CD14-positive monocyte (primary cell): ENCODE results near the gene DGKI. TPM values are rescaled to one million over a fixed set of nuclear protein-coding genes. Genes with fewer than 3 reads are reported as not detected.

Source experiments
- DNase-seq, 3 donors: peaks; one replicate each; pipeline ENCODE4 v3.0.0-alpha.2; 2011 to 2022
- H2AFZ ChIP-seq: 2 replicates; pipeline ENCODE4 v1.6.0; 2012; ENCODE audit warnings: mild to moderate bottlenecking, low read depth, low read length, inconsistent platforms; ENCODE audit not compliant: insufficient read depth, poor library complexity, severe bottlenecking
- H3K27ac ChIP-seq, 2 donors: 1 replicate in 1 of 2; 2 replicates in 1 of 2; pipeline ENCODE4 v1.5.1; 2012 to 2013; ENCODE audit warnings: low read length in 2 of 2, control low read depth in 1 of 2, inconsistent platforms in 1 of 2, low read depth in 1 of 2, mild to moderate bottlenecking in 1 of 2
- H3K27me3 ChIP-seq, 2 donors: one replicate each; pipeline versions ENCODE4 v1.6.0 to v1.6.1; 2011 to 2013; ENCODE audit warnings: low read length in 2 of 2; ENCODE audit not compliant: control insufficient read depth in 2 of 2, insufficient read depth in 2 of 2
- H3K36me3 ChIP-seq, 2 donors: replicated peaks in 1 of 2; 1 replicate in 1 of 2; 2 replicates in 1 of 2; pipeline versions ENCODE4 v1.5.1 to v1.6.1; 2012 to 2013; ENCODE audit warnings: low read length in 2 of 2, control low read depth in 1 of 2, inconsistent platforms in 1 of 2, mild to moderate bottlenecking in 1 of 2; ENCODE audit not compliant: insufficient read depth in 2 of 2, control insufficient read depth in 1 of 2
- H3K4me1 ChIP-seq, 2 donors: 1 replicate in 1 of 2; 2 replicates in 1 of 2; pipeline versions ENCODE4 v1.5.1 to v1.6.1; 2012 to 2013; ENCODE audit warnings: low read length in 2 of 2, control low read depth in 1 of 2, inconsistent platforms in 1 of 2, mild to moderate bottlenecking in 1 of 2, moderate library complexity in 1 of 2; ENCODE audit not compliant: insufficient read depth in 2 of 2, control insufficient read depth in 1 of 2
- H3K4me2 ChIP-seq: replicated peaks from 2 replicates; pipeline ENCODE3; 2012; ENCODE audit warnings: low read length, moderate library complexity, mild to moderate bottlenecking; ENCODE audit not compliant: poor library complexity, severe bottlenecking; ENCODE audit errors: extremely low read depth
- H3K4me3 ChIP-seq, 3 experiments: fragments of 200-600 bp in 1 of 3; sonication (generic) in 1 of 3; replicated peaks in 1 of 3; 1 replicate in 2 of 3; 2 replicates in 1 of 3; pipeline ENCODE4 v1.5.1; 2011 to 2013; ENCODE audit warnings: low read length in 3 of 3, mild to moderate bottlenecking in 3 of 3, control low read depth in 2 of 3, low read depth in 2 of 3, inconsistent platforms in 1 of 3, moderate library complexity in 1 of 3
- H3K79me2 ChIP-seq: 2 replicates; pipeline ENCODE4 v1.6.0; 2012; ENCODE audit warnings: mild to moderate bottlenecking, control low read depth, inconsistent platforms, low read length, moderate library complexity; ENCODE audit not compliant: insufficient read depth
- H3K9ac ChIP-seq: 2 replicates; pipeline ENCODE4 v1.6.0; 2017; ENCODE audit warnings: low read length, mild to moderate bottlenecking; ENCODE audit not compliant: insufficient read depth, poor library complexity, severe bottlenecking
- H3K9me3 ChIP-seq, 2 donors: replicated peaks in 1 of 2; 1 replicate in 1 of 2; 2 replicates in 1 of 2; pipeline versions ENCODE4 v1.5.1 to v1.6.1; 2012 to 2013; ENCODE audit warnings: low read length in 2 of 2, control low read depth in 1 of 2; ENCODE audit not compliant: control insufficient read depth in 1 of 2, insufficient read depth in 1 of 2
- H4K20me1 ChIP-seq: 2 replicates; pipeline ENCODE4 v1.6.0; 2012; ENCODE audit warnings: mild to moderate bottlenecking, low read length, control low read depth, moderate library complexity; ENCODE audit not compliant: insufficient read depth
- H3K27ac Mint-ChIP-seq, 7 donors: one replicate each; pipeline ENCODE4 v1.8.0; 2020; ENCODE audit warnings: mild to moderate bottlenecking in 7 of 7, mixed read lengths in 7 of 7, moderate library complexity in 6 of 7, inconsistent platforms in 2 of 7
- H3K27me3 Mint-ChIP-seq, 3 donors: one replicate each; pipeline ENCODE4 v1.8.0; 2021 to 2022; ENCODE audit warnings: low read depth in 3 of 3, mild to moderate bottlenecking in 3 of 3, mixed read lengths in 3 of 3, moderate library complexity in 3 of 3, inconsistent platforms in 1 of 3
- H3K36me3 Mint-ChIP-seq, 2 donors: one replicate each; pipeline ENCODE4 v1.8.0; 2020; ENCODE audit warnings: mixed read lengths in 2 of 2, inconsistent platforms in 1 of 2, mild to moderate bottlenecking in 1 of 2
- H3K4me1 Mint-ChIP-seq: one replicate; pipeline ENCODE4 v1.8.0; 2020; ENCODE audit warnings: mild to moderate bottlenecking, mixed read lengths
- H3K4me3 Mint-ChIP-seq, 2 donors: one replicate each; pipeline ENCODE4 v1.8.0; 2020; ENCODE audit warnings: mild to moderate bottlenecking in 2 of 2, mixed read lengths in 2 of 2, moderate library complexity in 1 of 2
- H3K9me3 Mint-ChIP-seq, 7 donors: one replicate each; pipeline ENCODE4 v1.8.0; 2020 to 2022; ENCODE audit warnings: mixed read lengths in 7 of 7, mild to moderate bottlenecking in 6 of 7, moderate library complexity in 6 of 7, inconsistent platforms in 2 of 7
- CTCF ChIP-seq: fragments of 200-600 bp; IDR thresholded peaks from one replicate; pipeline ENCODE4 v1.8.0; 2022; ENCODE audit warnings: antibody characterized with exemption, mild to moderate bottlenecking
- WGBS: methylation state at CpG from one replicate; pipeline ENCODE4 v1.1.5; 2013; ENCODE audit warnings: missing lambda C conversion rate; ENCODE audit not compliant: insufficient coverage; 5-methylcytosine and 5-hydroxymethylcytosine counted together
- intact Hi-C, 2 donors: fragments of 100-400 bp; cut with micrococcal nuclease; formaldehyde crosslinking; loops; one replicate each; pipeline versions ENCODE4 v1.15.0 to v1.15.1; 2023
- polyA plus RNA-seq, 3 donors: library from polyadenylated mRNA; depleted of rRNA in 1 of 3; unstranded in 2 of 3; stranded (reverse) in 1 of 3; fragments of 300-500 nt in 2 of 3; fragments of >200 nt in 1 of 3; fragmentation: Illumina TruSeq in 2 of 3; gene quantifications; 1 replicate in 2 of 3; 2 replicates in 1 of 3; pipeline ENCODE4 v1.2.3, GENCODE V29; 2012 to 2021

Gene DGKI
- polyA plus RNA-seq, 3 donors: not detected

GRCh38 chr7:137768366-137768765 is 78.4 kb downstream of the DGKI start:
- intact Hi-C loops: no loop called here
- H3K4me1 ChIP-seq: no peaks in the 10 kb centered on the region
- H3K27me3 ChIP-seq: no peaks in the 10 kb centered on the region
- no peaks in the 10 kb centered on the region for H3K79me2 ChIP-seq
- H2AFZ ChIP-seq: no peak overlapping the region
- Mint-ChIP-seq H3K27ac (peak overlapping the region in 1 of 7 donors; percentile 46), H3K27me3 (peaks cover 1 to 5% (median 2%) of the 10 kb centered on the region in 3 donors), H3K4me3 (no peak overlapping the region), H3K9me3 (peaks cover 0 to 3% (median 0%) of the 10 kb centered on the region in 7 donors), H3K36me3 (no peaks in the 10 kb centered on the region), H3K4me1 (no peaks in the 10 kb centered on the region)
- no peak for TF ChIP-seq CTCF
- no peak for DNase-seq
- no peaks in the 10 kb centered on the region for H4K20me1 ChIP-seq
- no peak overlapping the region for H3K9ac ChIP-seq
- WGBS: 90% methylated on average over 2 of the region's 6 CpGs
- no peaks in the 10 kb centered on the region for H3K9me3 ChIP-seq
- no peak overlapping the region for H3K4me3 ChIP-seq
- no peak overlapping the region for H3K4me2 ChIP-seq
- H3K36me3 ChIP-seq: no peaks in the 10 kb centered on the region
- no peak overlapping the region for H3K27ac ChIP-seq

- Histone ChIP-seq H3K9me3 (no peaks in the 10 kb centered on the region), H3K36me3 (no peaks in the 10 kb centered on the region), H3K27me3 (no peaks in the 10 kb centered on the region), H3K9ac (no peak overlapping the region), H2AFZ (no peak overlapping the region), H3K4me1 (peaks cover under 1 to 2% of the 10 kb centered on the region in 2 donors), H4K20me1 (no peaks in the 10 kb centered on the region), H3K4me3 (no peak overlapping the region), H3K27ac (no peak overlapping the region), H3K79me2 (no peaks in the 10 kb centered on the region), H3K4me2 (no peak overlapping the region)
- no peak for TF ChIP-seq CTCF
- Mint-ChIP-seq H3K4me3 (no peak overlapping the region), H3K9me3 (peaks cover 0 to 10% (median 3%) of the 10 kb centered on the region in 7 donors), H3K27ac (no peak overlapping the region), H3K27me3 (peaks cover 1 to 5% (median 5%) of the 10 kb centered on the region in 3 donors), H3K36me3 (no peaks in the 10 kb centered on the region), H3K4me1 (peaks cover 3% of the 10 kb centered on the region)
- 86% methylated on average over 2 of the region's 2 CpGs for WGBS
- no peak for DNase-seq
- intact Hi-C loops: no loop called here
These were observed 84.4 kb downstream of the DGKI start for GRCh38 chr7:137762334-137762733.
